NT2/D1 (cell line): ENCODE measurements around the gene NMBR.

Experiments
- SUZ12 ChIP-seq: IDR thresholded peaks from 2 replicates; pipeline ENCODE4 v1.6.1; 2011; ENCODE audit not compliant: insufficient read length, insufficient read depth; ENCODE audit errors: extremely low read depth
- ZNF274 ChIP-seq: IDR thresholded peaks from 2 replicates; pipeline ENCODE4 v1.6.1; 2011; ENCODE audit warnings: mild to moderate bottlenecking, low read depth, low read length

- TF ChIP-seq ZNF274, result no peak
- TF ChIP-seq SUZ12, result no peak
Observed at GRCh38 chr6:142121342-142121741, 25.6 kb downstream of the NMBR start.
